ENCODE data around the gene IL33.

GRCh38 chr9:6229619-6230018 lies 14.0 kb downstream of the IL33 start:
- TF ChIP-seq ZNF331 (CRISPR knock-in tag; IDR thresholded peaks at IDR 0.05; ENCODE audit: low read depth): no peak
- TF ChIP-seq POLR2AphosphoS5 (IDR thresholded peaks at IDR 0.05; ENCODE audit: low read depth): no peak
- TF ChIP-seq REST (IDR thresholded peaks at IDR 0.05; ENCODE audit: unreplicated experiment): no peak

All from GM23338 (cell line).